H1 (cell line): ENCODE measurements around the gene EEF1AKMT3. TPM values are rescaled to one million over a fixed set of nuclear protein-coding genes. Genes with fewer than 3 reads are reported as not detected.

Experiments used
- ASH2L ChIP-seq: fragments of 200-600, 300-600 bp; sonication (generic); IDR thresholded peaks from one replicate; pipeline ENCODE4 v1.7.1; 2017; ENCODE audit warnings: low read length
- CTCF ChIP-seq, 3 experiments: IDR thresholded peaks; 1 replicate in 2 of 3; 2 replicates in 1 of 3; pipeline versions ENCODE4 v1.5.1 to v1.6.1; 2011; ENCODE audit warnings: low read length in 3 of 3, mild to moderate bottlenecking in 3 of 3, inconsistent platforms in 2 of 3, low read depth in 1 of 3, moderate library complexity in 1 of 3; ENCODE audit not compliant: insufficient read depth in 1 of 3; ENCODE audit errors: control extremely low read depth in 1 of 3
- RXRA ChIP-seq: IDR thresholded peaks from 2 replicates; pipeline ENCODE4 v1.6.1; 2011; ENCODE audit warnings: low read depth, mild to moderate bottlenecking, low read length, moderate library complexity; ENCODE audit not compliant: insufficient read depth
- polyA plus RNA-seq, 7 experiments: library from polyadenylated mRNA; depleted of rRNA in 3 of 7; stranded (reverse) in 5 of 7; unstranded in 2 of 7; fragments of >200 nt in 5 of 7; fragments of 200-250 nt in 2 of 7; gene quantifications; 1 replicate in 5 of 7; 2 replicates in 1 of 7; 4 replicates in 1 of 7; pipeline versions ENCODE4 v1.2.1 to v1.2.3, GENCODE V29; 2011 to 2013; ENCODE audit warnings: missing spikeins in 2 of 7, mixed read lengths in 2 of 7
- total RNA-seq: library from RNA; stranded (reverse); fragmentation: NEBNext Ultra II Directional; extraction: Animal tissue kit (Norgen Biotek cat#: 25700); gene quantifications from 2 replicates; pipeline ENCODE4 v1.2.1, GENCODE V29; 2021

EEF1AKMT3 gene
- total and polyA plus RNA-seq, 2 of the 8 experiments (the other 6 are each of a cell fraction or from before 2014, with no cell fraction given) = 3.1 to 4.4 TPM

DNA sequence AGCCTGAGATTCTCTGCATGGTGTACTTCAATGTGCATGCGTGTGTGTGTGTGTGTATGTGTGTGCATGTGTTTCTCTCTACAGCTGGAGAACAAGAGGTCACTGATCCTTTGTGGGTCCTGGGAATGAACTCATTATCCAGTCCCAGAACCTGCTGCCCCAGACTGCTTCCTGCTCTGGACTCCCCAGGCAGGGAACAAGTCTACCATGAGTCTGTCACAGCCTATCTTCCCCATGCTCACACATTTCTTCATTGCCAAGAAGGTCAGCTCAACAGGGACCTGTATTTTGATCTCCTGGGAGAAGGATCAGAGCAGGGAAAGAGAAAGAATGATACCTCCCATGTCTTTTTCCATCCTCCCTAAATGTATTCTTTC is 31.0 kb upstream of the EEF1AKMT3 start (continued):
- TF ChIP-seq CTCF (IDR thresholded peaks at IDR 0.05; ENCODE audit: control extremely low read depth in 1 of 3, insufficient read depth in 1 of 3, low read depth in 1 of 3, low read length in 3 of 3) = no peak
- no peak for TF ChIP-seq RXRA
- TF ChIP-seq ASH2L = no peak
